Inferior parietal cortex (tissue), 1 donor: ENCODE data around the gene TEX13B.
"Not testable (repeated sequence)": the region's sequence is repeated elsewhere in the genome, so short reads cannot be mapped to it uniquely, and the experiment has no call there.

ENCODE experiments used
- DNase-seq: peaks from one replicate; pipeline ENCODE4 v3.0.0-alpha.2; 2016; ENCODE audit errors: extremely low spot score

The TEX13B gene

GRCh38 chrX:107982356-107982755 lies at the start of gene TEX13B:
Gene TEX13B (minus strand): TSS chrX:107982370. CDS start chrX:107982127, 243 bp downstream.
- no peak for DNase-seq

GRCh38 chrX:108029928-108030711 lies 48.0 kb upstream of the TEX13B start:
- no peak for DNase-seq

- DNase-seq = no peak
These were observed 46.7 kb upstream of the TEX13B start for GRCh38 chrX:108028854-108029253.

GRCh38 chrX:108025954-108026600 lies 43.9 kb upstream of the TEX13B start:
- DNase-seq = no peak

GRCh38 chrX:108025376-108025775 lies 43.2 kb upstream of the TEX13B start:
- DNase-seq = no peak

GRCh38 chrX:108022491-108023089 lies 40.4 kb upstream of the TEX13B start:
- no peak for DNase-seq

- no peak for DNase-seq
These were observed 38.5 kb upstream of the TEX13B start for GRCh38 chrX:108020631-108021030.

GRCh38 chrX:108019382-108019875 lies 37.3 kb upstream of the TEX13B start:
- DNase-seq = no peak

- DNase-seq = no peak
These were observed 36.6 kb upstream of the TEX13B start for GRCh38 chrX:108018656-108019381.

- DNase-seq = no peak
These were observed 19.1 kb upstream of the TEX13B start for GRCh38 chrX:108001218-108001814.

GRCh38 chrX:108000751-108001150 lies 18.6 kb upstream of the TEX13B start:
- DNase-seq = no peak

GRCh38 chrX:107996124-107996523 lies 14.0 kb upstream of the TEX13B start:
- DNase-seq = no peak

GRCh38 chrX:107985033-107985432 lies 2.9 kb upstream of the TEX13B start:
- no peak for DNase-seq

GRCh38 chrX:107979534-107979933 lies 2.6 kb downstream of the TEX13B start:
- no peak for DNase-seq

GRCh38 chrX:107978707-107979307 lies 3.4 kb downstream of the TEX13B start:
- peak; percentile 23 for DNase-seq

- no peak for DNase-seq
These were observed 4.1 kb downstream of the TEX13B start for GRCh38 chrX:107978071-107978470.

GRCh38 chrX:107971636-107972035 lies 10.5 kb downstream of the TEX13B start:
- DNase-seq = no peak

- DNase-seq = no peak
These were observed 12.1 kb downstream of the TEX13B start for GRCh38 chrX:107970073-107970472.

GRCh38 chrX:107968623-107969022 lies 13.5 kb downstream of the TEX13B start:
- no peak for DNase-seq

GRCh38 chrX:107955337-107955736 lies 26.8 kb downstream of the TEX13B start:
- DNase-seq = not testable (repeated sequence)

- DNase-seq = no peak
These were observed 42.1 kb downstream of the TEX13B start for GRCh38 chrX:107940095-107940494.
